Neuronal stem cell (in vitro differentiated cells): ENCODE results near the gene GGTLC1. TPM values are rescaled to one million over a fixed set of nuclear protein-coding genes. Genes with fewer than 3 reads are reported as not detected.

ENCODE experiments used
- DNase-seq: peaks from one replicate; pipeline ENCODE4 v3.0.0-alpha.2; 2013; ENCODE audit warnings: low spot score
- H2AFZ ChIP-seq: one replicate; pipeline ENCODE4 v1.6.1; 2013; ENCODE audit warnings: mild to moderate bottlenecking, low read length, inconsistent platforms
- H2AK5ac ChIP-seq: 2 replicates; pipeline ENCODE4 v1.6.1; 2013; ENCODE audit warnings: low read depth, mild to moderate bottlenecking, inconsistent platforms, low read length, moderate library complexity, mixed read lengths
- H2BK120ac ChIP-seq: 2 replicates; pipeline ENCODE4 v1.6.1; 2013; ENCODE audit warnings: low read depth, mild to moderate bottlenecking, inconsistent platforms, low read length, moderate library complexity, mixed read lengths
- H2BK12ac ChIP-seq: one replicate; pipeline ENCODE4 v1.6.1; 2013; ENCODE audit warnings: low read length, inconsistent platforms
- H2BK15ac ChIP-seq: 2 replicates; pipeline ENCODE4 v1.6.1; 2013; ENCODE audit warnings: mild to moderate bottlenecking, low read length, inconsistent platforms, mixed read lengths
- H2BK5ac ChIP-seq: one replicate; pipeline ENCODE4 v1.6.1; 2013; ENCODE audit warnings: inconsistent platforms, mild to moderate bottlenecking, low read length, moderate library complexity
- H3K14ac ChIP-seq: one replicate; pipeline ENCODE4 v1.6.1; 2013; ENCODE audit warnings: low read length, inconsistent platforms
- H3K18ac ChIP-seq: 2 replicates; pipeline ENCODE4 v1.6.1; 2013; ENCODE audit warnings: low read length, inconsistent platforms
- H3K23ac ChIP-seq: 2 replicates; pipeline ENCODE4 v1.6.1; 2013; ENCODE audit warnings: low read depth, mild to moderate bottlenecking, mixed read lengths, low read length, inconsistent platforms; ENCODE audit not compliant: poor library complexity
- H3K27ac ChIP-seq: replicated peaks from 3 replicates; pipeline ENCODE4 v1.5.1; 2013; ENCODE audit warnings: low read length, inconsistent platforms
- H3K27me3 ChIP-seq, 3 experiments: 2 replicates each; pipeline ENCODE4 v1.6.1; 2013; ENCODE audit warnings: low read length in 3 of 3, mild to moderate bottlenecking in 2 of 3, inconsistent platforms in 1 of 3, low read depth in 1 of 3, mixed read lengths in 1 of 3, moderate library complexity in 1 of 3; ENCODE audit not compliant: control insufficient read depth in 3 of 3, insufficient read depth in 3 of 3
- H3K36me3 ChIP-seq, 2 donors: replicated peaks in 1 of 2; 2 replicates each; pipeline ENCODE4 v1.6.1; 2013; ENCODE audit warnings: low read length in 2 of 2; ENCODE audit not compliant: control insufficient read depth in 2 of 2, insufficient read depth in 2 of 2
- H3K4ac ChIP-seq: 2 replicates; pipeline ENCODE4 v1.6.1; 2013; ENCODE audit warnings: inconsistent platforms, mild to moderate bottlenecking, low read length, moderate library complexity
- H3K4me1 ChIP-seq, 2 donors: 1 replicate in 1 of 2; 2 replicates in 1 of 2; pipeline ENCODE4 v1.6.1; 2013; ENCODE audit warnings: low read length in 2 of 2, low read depth in 1 of 2; ENCODE audit not compliant: control insufficient read depth in 2 of 2, insufficient read depth in 1 of 2
- H3K4me2 ChIP-seq: one replicate; pipeline ENCODE4 v1.6.1; 2013; ENCODE audit warnings: mild to moderate bottlenecking, low read length, inconsistent platforms; ENCODE audit not compliant: insufficient read depth, poor library complexity, severe bottlenecking
- H3K4me3 ChIP-seq, 2 donors: 2 replicates each; pipeline ENCODE4 v1.5.1; 2013; ENCODE audit warnings: low read length in 2 of 2, mild to moderate bottlenecking in 2 of 2, inconsistent platforms in 1 of 2, moderate library complexity in 1 of 2
- H3K79me1 ChIP-seq: one replicate; pipeline ENCODE4 v1.6.1; 2013; ENCODE audit warnings: low read depth, mild to moderate bottlenecking, inconsistent platforms, low read length, moderate library complexity
- H3K9ac ChIP-seq: one replicate; pipeline ENCODE4 v1.6.1; 2013; ENCODE audit warnings: mild to moderate bottlenecking, low read depth, low read length, inconsistent platforms; ENCODE audit not compliant: poor library complexity
- H3K9me3 ChIP-seq, 2 donors: replicated peaks in 1 of 2; 2 replicates each; pipeline versions ENCODE3 to v1.6.1; 2013; ENCODE audit warnings: low read length in 2 of 2, mild to moderate bottlenecking in 2 of 2, inconsistent platforms in 1 of 2, low read depth in 1 of 2, mixed read lengths in 1 of 2, moderate library complexity in 1 of 2; ENCODE audit not compliant: control insufficient read depth in 2 of 2, insufficient read depth in 1 of 2
- H4K8ac ChIP-seq: one replicate; pipeline ENCODE4 v1.6.1; 2013; ENCODE audit warnings: low read depth, mild to moderate bottlenecking, inconsistent platforms, low read length, moderate library complexity
- H4K91ac ChIP-seq: one replicate; pipeline ENCODE4 v1.6.1; 2013; ENCODE audit warnings: low read length, low read depth, mild to moderate bottlenecking, inconsistent platforms; ENCODE audit not compliant: poor library complexity
- WGBS, 2 donors: extraction: QIAGEN DNeasy Blood & Tissue Kit; methylation state at CpG; one replicate each; pipeline ENCODE4 v1.1.7; 2013; ENCODE audit warnings: missing lambda C conversion rate in 2 of 2, mixed read lengths in 1 of 2; ENCODE audit not compliant: insufficient read length in 2 of 2, insufficient replicate concordance in 1 of 2; ENCODE audit errors: extremely low coverage in 2 of 2; 5-methylcytosine and 5-hydroxymethylcytosine counted together
- polyA plus RNA-seq, 2 experiments: library from polyadenylated mRNA; stranded (reverse); fragments of 200-250 nt; gene quantifications; one replicate each; pipeline ENCODE4 v1.2.3, GENCODE V29; 2013

GGTLC1 gene
- not detected for polyA plus RNA-seq (2013, experiment 1 of 2)
- not detected for polyA plus RNA-seq (2013, experiment 2 of 2)

GRCh38 chr20:23988561-23988960, at the start of gene GGTLC1:
TSS of gene GGTLC1 (minus strand) at chr20:23988779. CDS start at chr20:23986611, 2,168 bp downstream.
- H2BK15ac ChIP-seq: no peak within 1 kb of the TSS
- H2AFZ ChIP-seq: no peak within 1 kb of the TSS
- H3K4me3 ChIP-seq: no peak within 1 kb of the TSS
- no peaks in the 10 kb centered on the region for H3K27me3 ChIP-seq
- H3K79me1 ChIP-seq: no peaks in the 10 kb centered on the region
- peak within 1 kb of the TSS; percentile 38 for H3K14ac ChIP-seq
- H3K23ac ChIP-seq: no peak within 1 kb of the TSS
- H3K4me2 ChIP-seq: no peak within 1 kb of the TSS
- H3K36me3 ChIP-seq: no peaks in the 10 kb centered on the region
- no peak within 1 kb of the TSS for H4K8ac ChIP-seq
- no CpG with 5 or more reads among the region's 26 CpGs for WGBS, 2 donors
- H2BK5ac ChIP-seq: no peak within 1 kb of the TSS
- no peaks in the 10 kb centered on the region for H3K9me3 ChIP-seq
- H3K18ac ChIP-seq: no peak within 1 kb of the TSS
- no peaks in the 10 kb centered on the region for H3K4me1 ChIP-seq
- no peak within 1 kb of the TSS for H4K91ac ChIP-seq
- H2AK5ac ChIP-seq: no peak within 1 kb of the TSS
- H3K27ac ChIP-seq: no peak within 1 kb of the TSS
- no peak for DNase-seq
- H3K4ac ChIP-seq: no peak within 1 kb of the TSS
- H2BK12ac ChIP-seq: no peak within 1 kb of the TSS
- H2BK120ac ChIP-seq: no peak within 1 kb of the TSS
- H3K9ac ChIP-seq: no peak within 1 kb of the TSS

- Histone ChIP-seq H3K79me1 (no peaks in the 10 kb centered on the region), H2AFZ (no peak overlapping the region), H3K36me3 (no peaks in the 10 kb centered on the region), H2BK5ac (no peak overlapping the region), H3K4me3 (no peak overlapping the region), H2BK12ac (no peak overlapping the region), H3K27ac (no peak overlapping the region), H3K18ac (no peak overlapping the region), H3K4ac (no peak overlapping the region), H3K23ac (no peak overlapping the region), H3K27me3 (no peaks in the 10 kb centered on the region), H2AK5ac (no peak overlapping the region), H3K14ac (no peak overlapping the region), H3K9ac (no peak overlapping the region), H4K91ac (no peak overlapping the region), H4K8ac (no peak overlapping the region), H2BK120ac (no peak overlapping the region), H3K4me2 (no peak overlapping the region), H3K4me1 (no peaks in the 10 kb centered on the region), H2BK15ac (no peak overlapping the region), H3K9me3 (peaks cover 0 to 2% of the 10 kb centered on the region in 2 donors)
- no CpG with 5 or more reads among the region's 2 CpGs for WGBS, 2 donors
- DNase-seq: no peak
Observed at GRCh38 chr20:24034820-24035219, 46.2 kb upstream of the GGTLC1 start.

- no peak overlapping the region for H4K8ac ChIP-seq
- no peak overlapping the region for H3K4me3 ChIP-seq
- H3K4me2 ChIP-seq: no peak overlapping the region
- DNase-seq: no peak
- no peak overlapping the region for H3K4ac ChIP-seq
- no peak overlapping the region for H2AK5ac ChIP-seq
- no peaks in the 10 kb centered on the region for H3K4me1 ChIP-seq
- H3K79me1 ChIP-seq: no peaks in the 10 kb centered on the region
- H2AFZ ChIP-seq: no peak overlapping the region
- H3K27me3 ChIP-seq: no peaks in the 10 kb centered on the region
- H3K23ac ChIP-seq: no peak overlapping the region
- H3K18ac ChIP-seq: no peak overlapping the region
- no peak overlapping the region for H2BK5ac ChIP-seq
- no peak overlapping the region for H2BK15ac ChIP-seq
- H3K27ac ChIP-seq: no peak overlapping the region
- H3K36me3 ChIP-seq: no peaks in the 10 kb centered on the region
- no peak overlapping the region for H3K9ac ChIP-seq
- WGBS, 2 donors: no CpG with 5 or more reads among the region's 3 CpGs
- H2BK120ac ChIP-seq: no peak overlapping the region
- no peak overlapping the region for H2BK12ac ChIP-seq
- no peak overlapping the region for H4K91ac ChIP-seq
- H3K9me3 ChIP-seq: peaks cover 0 to 2% of the 10 kb centered on the region in 2 donors
- no peak overlapping the region for H3K14ac ChIP-seq
Observed at GRCh38 chr20:24033565-24033964, 45.0 kb upstream of the GGTLC1 start.

- Histone ChIP-seq H3K18ac (no peak overlapping the region), H3K4ac (no peak overlapping the region), H3K79me1 (no peaks in the 10 kb centered on the region), H3K36me3 (no peaks in the 10 kb centered on the region), H3K23ac (no peak overlapping the region), H2BK120ac (no peak overlapping the region), H4K8ac (no peak overlapping the region), H2BK12ac (no peak overlapping the region), H3K4me1 (no peaks in the 10 kb centered on the region), H3K9ac (no peak overlapping the region), H2BK5ac (no peak overlapping the region), H3K9me3 (peaks cover 0 to 2% of the 10 kb centered on the region in 2 donors), H3K4me2 (no peak overlapping the region), H4K91ac (no peak overlapping the region), H3K27ac (no peak overlapping the region), H2AK5ac (no peak overlapping the region), H3K14ac (no peak overlapping the region), H3K27me3 (no peaks in the 10 kb centered on the region), H2AFZ (no peak overlapping the region), H2BK15ac (no peak overlapping the region), H3K4me3 (no peak overlapping the region)
- no peak for DNase-seq
Observed at GRCh38 chr20:24033151-24033550, 44.6 kb upstream of the GGTLC1 start.
